ENCODE measurements around the gene DRC7. TPM values are rescaled to one million over a fixed set of nuclear protein-coding genes. Genes with fewer than 3 reads are reported as not detected.

The DRC7 gene
- total RNA-seq, 1 donor from 2014 or later: not detected

DNA sequence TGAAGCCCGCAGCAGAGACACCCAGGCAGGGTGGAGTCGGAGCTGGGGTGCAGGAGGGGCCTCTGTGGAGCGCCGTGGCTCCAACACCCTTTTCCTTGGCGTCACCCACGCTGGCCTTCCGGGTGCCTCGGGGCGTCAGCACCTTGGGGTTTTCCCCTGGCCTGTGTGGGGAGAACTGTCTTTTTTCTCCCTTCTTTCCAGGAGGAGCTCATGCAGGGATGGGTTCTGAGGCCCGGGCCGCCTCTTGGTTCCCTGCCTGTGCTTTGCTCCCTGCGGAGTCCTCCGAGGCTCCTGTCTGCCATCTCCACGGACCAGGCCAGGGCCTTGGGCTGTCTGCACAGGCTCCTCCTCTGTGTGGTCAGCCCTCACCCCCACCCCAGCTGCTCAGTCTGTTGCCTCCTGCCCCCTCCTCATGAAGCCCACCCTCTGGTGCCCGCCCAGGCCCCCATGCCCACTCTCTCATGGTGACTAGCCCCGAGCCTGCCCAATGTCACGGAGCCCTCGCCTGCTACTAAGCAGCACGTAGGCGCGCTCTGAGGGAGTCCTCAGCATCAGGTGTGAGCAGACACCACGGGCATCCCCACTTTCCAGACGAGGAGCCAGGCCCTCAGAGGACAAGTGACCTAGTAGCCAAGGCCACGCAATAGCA is 45.9 kb downstream of the DRC7 start:
- Histone ChIP-seq H3K4me1 (peaks cover 9 to 13% of the 10 kb centered on the region in 2 donors), H3K36me3 (peaks cover 4 to 11% of the 10 kb centered on the region in 2 donors), H3K9me3 (no peaks in the 10 kb centered on the region), H3K4me3 (no peak overlapping the region), H3K27ac (no peak overlapping the region), H3K27me3 (no peaks in the 10 kb centered on the region)
- TF ChIP-seq, protein P1, sequence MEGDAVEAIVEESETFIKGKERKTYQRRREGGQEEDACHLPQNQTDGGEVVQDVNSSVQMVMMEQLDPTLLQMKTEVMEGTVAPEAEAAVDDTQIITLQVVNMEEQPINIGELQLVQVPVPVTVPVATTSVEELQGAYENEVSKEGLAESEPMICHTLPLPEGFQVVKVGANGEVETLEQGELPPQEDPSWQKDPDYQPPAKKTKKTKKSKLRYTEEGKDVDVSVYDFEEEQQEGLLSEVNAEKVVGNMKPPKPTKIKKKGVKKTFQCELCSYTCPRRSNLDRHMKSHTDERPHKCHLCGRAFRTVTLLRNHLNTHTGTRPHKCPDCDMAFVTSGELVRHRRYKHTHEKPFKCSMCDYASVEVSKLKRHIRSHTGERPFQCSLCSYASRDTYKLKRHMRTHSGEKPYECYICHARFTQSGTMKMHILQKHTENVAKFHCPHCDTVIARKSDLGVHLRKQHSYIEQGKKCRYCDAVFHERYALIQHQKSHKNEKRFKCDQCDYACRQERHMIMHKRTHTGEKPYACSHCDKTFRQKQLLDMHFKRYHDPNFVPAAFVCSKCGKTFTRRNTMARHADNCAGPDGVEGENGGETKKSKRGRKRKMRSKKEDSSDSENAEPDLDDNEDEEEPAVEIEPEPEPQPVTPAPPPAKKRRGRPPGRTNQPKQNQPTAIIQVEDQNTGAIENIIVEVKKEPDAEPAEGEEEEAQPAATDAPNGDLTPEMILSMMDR (IDR thresholded peaks at IDR 0.05): no peak
- DNase-seq (ENCODE audit: low spot score in 2 of 2): no peak
- intact Hi-C loops (cut with DNase I): no loop called here

DNA sequence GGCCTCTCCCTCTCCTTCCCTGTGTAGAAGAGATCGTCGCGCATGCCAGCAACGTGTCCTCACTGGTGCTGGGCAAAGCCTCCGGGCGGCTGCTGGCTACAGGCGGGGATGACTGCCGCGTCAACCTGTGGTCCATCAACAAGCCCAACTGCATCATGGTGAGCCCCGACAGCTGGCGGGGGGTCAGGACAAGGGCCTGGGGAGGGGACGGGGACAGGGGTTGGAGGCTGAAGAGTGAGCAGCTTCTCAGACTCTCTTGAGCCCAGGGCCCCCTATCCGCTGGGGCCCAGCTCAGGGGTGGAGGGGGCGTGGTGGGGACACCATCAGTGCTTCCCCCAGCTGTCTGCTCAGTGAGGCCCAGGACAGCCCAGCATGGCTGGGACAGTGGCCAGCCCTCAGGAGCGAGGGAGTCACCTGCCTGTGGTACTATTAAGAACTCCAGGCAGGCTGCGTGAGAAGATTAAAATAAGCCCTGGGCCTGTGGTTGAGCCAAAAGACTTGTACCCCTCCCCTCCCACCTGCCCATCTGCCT is 47.1 kb downstream of the DRC7 start:
- peaks cover 4 to 11% of the 10 kb centered on the region in 2 donors for H3K36me3 ChIP-seq
- intact Hi-C loops (cut with DNase I): no loop called here
- H3K9me3 ChIP-seq: no peaks in the 10 kb centered on the region
- peaks cover 2 to 5% of the 10 kb centered on the region in 2 donors for H3K4me1 ChIP-seq
- DNase-seq (ENCODE audit: low spot score in 2 of 2): no peak
- H3K27ac ChIP-seq: no peak overlapping the region
- H3K27me3 ChIP-seq: no peaks in the 10 kb centered on the region
- TF ChIP-seq, protein P1 (IDR thresholded peaks at IDR 0.05): no peak
- no peak overlapping the region for H3K4me3 ChIP-seq

DNA sequence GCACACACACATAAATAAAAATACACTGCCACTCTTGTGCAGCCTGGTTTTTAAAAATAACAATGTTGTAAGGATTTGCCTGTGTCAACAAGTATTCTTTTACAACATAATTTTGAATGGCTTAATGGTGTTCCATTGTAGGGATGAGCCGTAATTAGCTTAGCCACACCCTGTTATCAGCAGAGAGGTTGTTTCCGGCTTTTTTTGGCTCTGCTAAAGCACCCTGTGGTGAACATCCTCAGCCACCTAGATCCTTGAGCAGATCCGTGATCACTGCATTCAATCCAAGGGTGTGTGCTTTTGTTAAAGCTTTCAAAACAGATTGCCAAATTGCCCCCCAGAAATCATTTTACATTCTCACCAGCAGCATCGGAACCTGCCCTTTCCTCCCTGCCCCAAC is 47.9 kb downstream of the DRC7 start:
- Histone ChIP-seq H3K36me3 (peaks cover 9 to 11% of the 10 kb centered on the region in 2 donors), H3K27ac (no peak overlapping the region), H3K4me3 (no peak overlapping the region), H3K9me3 (no peaks in the 10 kb centered on the region), H3K4me1 (no peaks in the 10 kb centered on the region), H3K27me3 (no peaks in the 10 kb centered on the region)
- DNase-seq (ENCODE audit: low spot score in 2 of 2): no peak
- intact Hi-C loops (cut with DNase I): no loop called here
- TF ChIP-seq, protein P1 (IDR thresholded peaks at IDR 0.05): no peak

DNA sequence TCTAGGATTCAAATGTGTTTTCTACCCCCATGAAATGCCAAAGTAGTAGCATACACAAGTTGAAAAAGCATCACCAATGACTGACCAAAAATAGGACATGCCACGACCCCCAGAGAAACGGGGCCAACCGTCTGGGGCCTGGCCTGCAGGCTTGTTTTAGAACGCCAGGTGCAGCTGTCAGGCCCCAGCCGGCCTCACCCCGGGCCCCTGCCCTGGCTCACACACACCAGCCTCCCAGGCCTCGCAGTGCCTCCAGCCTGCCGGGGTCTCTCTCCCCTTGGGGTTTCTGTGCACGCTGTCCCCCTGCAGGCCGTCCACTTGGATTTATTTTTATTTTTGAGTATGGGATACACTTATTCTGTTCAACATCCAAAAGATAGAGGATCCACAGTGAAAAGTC is 48.9 kb downstream of the DRC7 start:
- no peaks in the 10 kb centered on the region for H3K9me3 ChIP-seq
- TF ChIP-seq, protein P1 (IDR thresholded peaks at IDR 0.05): no peak
- intact Hi-C loops (cut with DNase I): no loop called here
- no peak overlapping the region for H3K4me3 ChIP-seq
- H3K27ac ChIP-seq: no peak overlapping the region
- H3K27me3 ChIP-seq: no peaks in the 10 kb centered on the region
- peaks cover 10 to 11% of the 10 kb centered on the region in 2 donors for H3K36me3 ChIP-seq
- no peaks in the 10 kb centered on the region for H3K4me1 ChIP-seq
- no peak for DNase-seq (ENCODE audit: low spot score in 2 of 2)

DNA sequence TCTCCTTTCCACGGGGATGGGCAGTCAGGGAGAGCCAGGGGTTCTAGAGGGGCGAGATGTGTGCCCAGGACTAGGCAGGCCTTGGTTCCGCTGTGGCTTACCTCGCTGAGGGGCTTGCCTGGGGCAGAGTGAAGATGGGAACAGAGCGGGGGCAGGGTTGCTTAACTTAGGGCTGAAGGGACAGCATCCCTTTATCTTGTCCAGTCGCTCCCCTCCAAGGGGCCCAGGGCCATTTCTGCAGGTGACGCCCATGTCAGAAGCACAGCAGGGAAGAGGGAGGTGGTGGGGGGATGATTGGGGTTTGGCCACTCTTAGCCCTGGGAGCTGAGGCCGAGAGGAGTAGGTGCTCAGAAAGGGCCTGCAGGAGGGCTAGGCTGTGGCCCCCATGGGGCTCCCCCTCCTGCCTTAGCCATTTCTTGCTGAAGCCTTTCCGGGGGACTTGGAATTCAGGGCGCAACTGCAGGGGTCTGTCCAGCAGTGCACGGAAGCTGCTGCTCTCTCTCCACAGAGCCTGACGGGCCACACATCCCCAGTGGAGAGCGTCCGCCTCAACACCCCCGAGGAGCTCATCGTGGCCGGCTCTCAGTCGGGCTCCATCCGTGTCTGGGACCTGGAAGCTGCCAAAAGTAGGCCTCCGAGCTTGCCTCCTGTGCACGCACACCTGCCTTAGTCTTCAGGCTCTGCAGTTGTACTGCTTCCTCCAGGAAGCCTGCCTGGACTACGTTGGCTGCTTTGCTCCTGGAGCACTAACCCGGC is 49.5 kb downstream of the DRC7 start:
- H3K9me3 ChIP-seq: no peaks in the 10 kb centered on the region
- DNase-seq (ENCODE audit: low spot score in 2 of 2): no peak
- no peak overlapping the region for H3K4me3 ChIP-seq
- H3K36me3 ChIP-seq: peaks cover 10 to 11% of the 10 kb centered on the region in 2 donors
- H3K4me1 ChIP-seq: no peaks in the 10 kb centered on the region
- no peaks in the 10 kb centered on the region for H3K27me3 ChIP-seq
- TF ChIP-seq, protein P1 (IDR thresholded peaks at IDR 0.05): no peak
- no peak overlapping the region for H3K27ac ChIP-seq
- intact Hi-C loops (cut with DNase I): no loop called here
